ENCODE data around the gene ATP2B2.

DNA sequence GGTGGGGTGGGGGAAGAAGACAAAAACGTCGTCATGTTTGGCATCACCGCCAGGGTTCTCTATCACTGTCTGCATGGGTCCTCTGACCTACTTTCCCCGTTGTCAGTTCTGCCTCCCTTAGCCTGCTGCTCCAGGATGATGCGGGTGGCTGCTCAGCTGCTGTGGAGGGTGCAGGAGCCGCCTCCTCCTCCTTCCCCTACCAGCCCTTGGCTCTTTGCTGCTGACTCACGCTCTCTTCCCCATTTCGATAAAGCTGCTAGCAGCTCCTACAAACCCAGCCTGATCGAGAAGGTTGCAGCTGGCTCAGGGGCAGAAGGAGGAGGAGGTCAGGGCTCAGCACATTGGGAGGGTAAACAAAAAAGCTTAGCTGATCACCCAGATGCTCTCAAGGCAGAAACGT lies 135.0 kb downstream of the ATP2B2 start:
- TF ChIP-seq, protein P1, sequence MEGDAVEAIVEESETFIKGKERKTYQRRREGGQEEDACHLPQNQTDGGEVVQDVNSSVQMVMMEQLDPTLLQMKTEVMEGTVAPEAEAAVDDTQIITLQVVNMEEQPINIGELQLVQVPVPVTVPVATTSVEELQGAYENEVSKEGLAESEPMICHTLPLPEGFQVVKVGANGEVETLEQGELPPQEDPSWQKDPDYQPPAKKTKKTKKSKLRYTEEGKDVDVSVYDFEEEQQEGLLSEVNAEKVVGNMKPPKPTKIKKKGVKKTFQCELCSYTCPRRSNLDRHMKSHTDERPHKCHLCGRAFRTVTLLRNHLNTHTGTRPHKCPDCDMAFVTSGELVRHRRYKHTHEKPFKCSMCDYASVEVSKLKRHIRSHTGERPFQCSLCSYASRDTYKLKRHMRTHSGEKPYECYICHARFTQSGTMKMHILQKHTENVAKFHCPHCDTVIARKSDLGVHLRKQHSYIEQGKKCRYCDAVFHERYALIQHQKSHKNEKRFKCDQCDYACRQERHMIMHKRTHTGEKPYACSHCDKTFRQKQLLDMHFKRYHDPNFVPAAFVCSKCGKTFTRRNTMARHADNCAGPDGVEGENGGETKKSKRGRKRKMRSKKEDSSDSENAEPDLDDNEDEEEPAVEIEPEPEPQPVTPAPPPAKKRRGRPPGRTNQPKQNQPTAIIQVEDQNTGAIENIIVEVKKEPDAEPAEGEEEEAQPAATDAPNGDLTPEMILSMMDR (IDR thresholded peaks at IDR 0.05; ENCODE audit: borderline replicate concordance, extremely low read depth, low read length, poor library complexity, severe bottlenecking) = no peak
- TF ChIP-seq EZH2 (IDR thresholded peaks at IDR 0.05; ENCODE audit: borderline replicate concordance, low read depth, low read length, severe bottlenecking) = no peak
